ENCODE measurements around the gene TALDO1.

GRCh38 chr11:767238-767637 lies 20.0 kb downstream of the TALDO1 start:
- TF ChIP-seq POLR2A (IDR thresholded peaks at IDR 0.05) (no peak), CTCF (IDR thresholded peaks at IDR 0.05 in 8 of 11, conservative IDR thresholded peaks at IDR 0.05 in 3 of 11) (no peak), POLR2AphosphoS5 (IDR thresholded peaks at IDR 0.05) (peak in 2 of 3 donors; percentile 16 to 46)

Data from spleen (tissue), 7 donors.